GM19035 (cell line): ENCODE data around the gene MUC2.
"Not testable (repeated sequence)": the region's sequence is repeated elsewhere in the genome, so short reads cannot be mapped to it uniquely, and the experiment has no call there.

Experiments
- ATAC-seq: cut with Tn5 transposase; IDR thresholded peaks from one replicate; pipeline ENCODE4 v1.9.1; 2021; ENCODE audit not compliant: unreplicated experiment

Gene MUC2

GRCh38 chr11:1102996-1103395 lies 28.3 kb downstream of the MUC2 start:
- no peak for ATAC-seq

- no peak for ATAC-seq
Measured at GRCh38 chr11:1103401-1104360, 29.0 kb downstream of the MUC2 start.

GRCh38 chr11:1104411-1105182 lies 29.9 kb downstream of the MUC2 start:
- ATAC-seq, result no peak

GRCh38 chr11:1105183-1105565 lies 30.5 kb downstream of the MUC2 start:
- no peak for ATAC-seq

- ATAC-seq, result no peak
Measured at GRCh38 chr11:1106387-1106786, 31.7 kb downstream of the MUC2 start.

- no peak for ATAC-seq
Measured at GRCh38 chr11:1107316-1108245, 32.9 kb downstream of the MUC2 start.

- no peak for ATAC-seq
Measured at GRCh38 chr11:1108246-1108900, 33.7 kb downstream of the MUC2 start.

GRCh38 chr11:1109101-1109917 lies 34.6 kb downstream of the MUC2 start:
- ATAC-seq, result no peak

- ATAC-seq, result no peak
Measured at GRCh38 chr11:1109918-1110705, 35.4 kb downstream of the MUC2 start.

GRCh38 chr11:1111545-1112212 lies 37.0 kb downstream of the MUC2 start:
- ATAC-seq, result no peak

GRCh38 chr11:1112351-1113191 lies 37.9 kb downstream of the MUC2 start:
- no peak for ATAC-seq

- ATAC-seq, result no peak
Measured at GRCh38 chr11:1113405-1114201, 38.9 kb downstream of the MUC2 start.

- not testable (repeated sequence) for ATAC-seq
Measured at GRCh38 chr11:1115292-1115691, 40.6 kb downstream of the MUC2 start.

- no peak for ATAC-seq
Measured at GRCh38 chr11:1116104-1116503, 41.4 kb downstream of the MUC2 start.

- ATAC-seq, result no peak
Measured at GRCh38 chr11:1116666-1117390, 42.2 kb downstream of the MUC2 start.

GRCh38 chr11:1117992-1118391 lies 43.3 kb downstream of the MUC2 start:
- no peak for ATAC-seq
